Astrocyte of the cerebellum (primary cell): Measurements from ENCODE around the gene KDELR1.

ENCODE experiments used
- DNase-seq: peaks from one replicate; pipeline ENCODE4 v3.0.0-alpha.2; 2011; ENCODE audit warnings: low read depth
- H3K4me3 ChIP-seq: 2 replicates; pipeline ENCODE4 v1.5.1; 2011; ENCODE audit warnings: mild to moderate bottlenecking, low read depth, low read length, moderate library complexity
- CTCF ChIP-seq: IDR thresholded peaks from 2 replicates; pipeline ENCODE4 v1.5.1; 2012; ENCODE audit warnings: low read length, low read depth, moderate library complexity, mild to moderate bottlenecking; ENCODE audit errors: missing control alignments
- in situ Hi-C: cut with HindIII; loops from 2 replicates; pipeline ENCODE4 v1.10.0; 2017; ENCODE audit warnings: low sequenced_read_pairs

The KDELR1 gene

GRCh38 chr19:48340995-48341394 is 50.4 kb downstream of the KDELR1 start:
- no peak overlapping the region for H3K4me3 ChIP-seq
- TF ChIP-seq CTCF: no peak
- DNase-seq: no peak
- in situ Hi-C loops: no loop called here

GRCh38 chr19:48338802-48339503 is 52.4 kb downstream of the KDELR1 start:
- TF ChIP-seq CTCF: no peak
- no peak overlapping the region for H3K4me3 ChIP-seq
- DNase-seq: no peak
- in situ Hi-C loops: no loop called here

- in situ Hi-C loops: no loop called here
- TF ChIP-seq CTCF: no peak
- H3K4me3 ChIP-seq: no peak overlapping the region
- no peak for DNase-seq
Observed at GRCh38 chr19:48338253-48338755, 53.0 kb downstream of the KDELR1 start.

GRCh38 chr19:48333467-48334384 is 57.6 kb downstream of the KDELR1 start:
- H3K4me3 ChIP-seq: peak overlapping the region; percentile 36
- TF ChIP-seq CTCF: peak; percentile 69
- DNase-seq: peak; percentile 63
- in situ Hi-C loops: no loop called here

GRCh38 chr19:48332662-48333466 is 58.5 kb downstream of the KDELR1 start:
- peak overlapping the region; percentile 20 for H3K4me3 ChIP-seq
- in situ Hi-C loops: no loop called here
- peak; percentile 98 for DNase-seq
- no peak for TF ChIP-seq CTCF
